Measurements from ENCODE around the gene BCAS4.

Gene BCAS4

DNA sequence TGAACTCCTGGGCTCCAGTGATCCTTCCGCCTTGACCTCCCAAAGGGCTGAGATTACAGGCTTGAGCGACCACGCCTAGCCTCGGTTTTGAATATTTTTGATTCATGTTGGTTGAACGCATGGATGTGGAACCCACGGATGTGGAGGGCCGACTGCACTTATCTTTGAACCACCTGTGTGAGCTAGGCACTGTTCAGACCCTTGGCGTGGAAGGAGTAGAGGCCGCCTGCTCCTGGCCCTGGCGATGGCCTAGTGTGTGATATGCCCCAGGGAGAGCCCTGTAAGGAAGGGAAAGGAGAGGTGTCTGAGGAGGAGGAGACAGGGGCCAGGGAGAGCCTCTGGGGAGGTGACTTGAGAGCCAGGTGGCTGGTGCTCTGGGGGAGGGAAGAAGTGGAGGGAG is 64.3 kb downstream of the BCAS4 start:
- Histone ChIP-seq H3K4me3 (ENCODE audit: low read length) (no peak overlapping the region), H3K36me3 (replicated peaks; ENCODE audit: low read depth, low read length) (no peaks in the 10 kb centered on the region), H4K20me1 (ENCODE audit: insufficient read depth, low read length) (no peaks in the 10 kb centered on the region), H3K27ac (ENCODE audit: low read length) (no peak overlapping the region), H2AFZ (ENCODE audit: low read depth, low read length) (no peak overlapping the region), H3K9ac (ENCODE audit: low read length) (no peak overlapping the region), H3K4me2 (ENCODE audit: low read length) (no peak overlapping the region), H3K4me1 (ENCODE audit: low read length) (no peaks in the 10 kb centered on the region), H3K79me2 (ENCODE audit: low read length) (no peaks in the 10 kb centered on the region), H3K27me3 (ENCODE audit: low read depth, low read length) (no peaks in the 10 kb centered on the region), H3K9me3 (ENCODE audit: insufficient read depth, low read length) (no peaks in the 10 kb centered on the region)
- TF ChIP-seq CTCF (IDR thresholded peaks at IDR 0.05; ENCODE audit: low read depth, low read length) (no peak), EZH2phosphoT487 (IDR thresholded peaks at IDR 0.05; ENCODE audit: low read depth) (no peak)

DNA sequence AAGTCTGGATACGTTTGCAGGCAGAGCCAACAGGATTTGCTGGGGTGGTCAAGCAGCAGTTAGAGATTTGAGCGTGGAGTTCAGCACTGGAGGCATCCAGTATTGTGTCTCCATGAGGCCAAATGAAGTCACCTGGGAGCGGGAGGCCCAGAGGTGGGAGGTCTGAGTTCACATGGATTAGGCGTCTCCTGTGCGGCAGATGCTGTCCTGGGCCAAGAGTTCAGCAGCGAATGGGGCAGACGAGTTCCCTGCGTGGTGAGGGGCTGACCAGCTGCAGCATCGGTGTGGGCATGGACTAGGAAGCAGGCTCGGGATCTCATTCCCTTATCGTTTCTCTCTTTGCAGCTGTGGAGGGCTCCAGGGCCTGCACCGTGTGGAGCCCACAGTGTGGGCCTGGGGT is 66.2 kb downstream of the BCAS4 start:
- Histone ChIP-seq H3K4me2 (ENCODE audit: low read length) (no peak overlapping the region), H4K20me1 (ENCODE audit: insufficient read depth, low read length) (no peaks in the 10 kb centered on the region), H2AFZ (ENCODE audit: low read depth, low read length) (no peak overlapping the region), H3K79me2 (ENCODE audit: low read length) (no peaks in the 10 kb centered on the region), H3K4me3 (ENCODE audit: low read length) (no peak overlapping the region), H3K36me3 (replicated peaks; ENCODE audit: low read depth, low read length) (no peaks in the 10 kb centered on the region), H3K9me3 (ENCODE audit: insufficient read depth, low read length) (no peaks in the 10 kb centered on the region), H3K4me1 (ENCODE audit: low read length) (no peaks in the 10 kb centered on the region), H3K27ac (ENCODE audit: low read length) (no peak overlapping the region), H3K27me3 (ENCODE audit: low read depth, low read length) (no peaks in the 10 kb centered on the region), H3K9ac (ENCODE audit: low read length) (no peak overlapping the region)
- TF ChIP-seq EZH2phosphoT487 (IDR thresholded peaks at IDR 0.05; ENCODE audit: low read depth) = no peak
- TF ChIP-seq CTCF (IDR thresholded peaks at IDR 0.05; ENCODE audit: low read depth, low read length) = no peak

- H3K9me3 ChIP-seq (ENCODE audit: insufficient read depth, low read length) = no peaks in the 10 kb centered on the region
- H3K27ac ChIP-seq (ENCODE audit: low read length) = no peak overlapping the region
- TF ChIP-seq EZH2phosphoT487 (IDR thresholded peaks at IDR 0.05; ENCODE audit: low read depth) (no peak), CTCF (IDR thresholded peaks at IDR 0.05; ENCODE audit: low read depth, low read length) (no peak)
- no peak overlapping the region for H3K9ac ChIP-seq (ENCODE audit: low read length)
- H2AFZ ChIP-seq (ENCODE audit: low read depth, low read length) = no peak overlapping the region
- no peaks in the 10 kb centered on the region for H4K20me1 ChIP-seq (ENCODE audit: insufficient read depth, low read length)
- H3K4me2 ChIP-seq (ENCODE audit: low read length) = no peak overlapping the region
- H3K79me2 ChIP-seq (ENCODE audit: low read length) = no peaks in the 10 kb centered on the region
- no peak overlapping the region for H3K4me3 ChIP-seq (ENCODE audit: low read length)
- no peaks in the 10 kb centered on the region for H3K36me3 ChIP-seq (replicated peaks; ENCODE audit: low read depth, low read length)
- H3K27me3 ChIP-seq (ENCODE audit: low read depth, low read length) = no peaks in the 10 kb centered on the region
- H3K4me1 ChIP-seq (ENCODE audit: low read length) = no peaks in the 10 kb centered on the region
Measured at GRCh38 chr20:50862546-50862945, 67.7 kb downstream of the BCAS4 start.

- Histone ChIP-seq H3K9ac (ENCODE audit: low read length) (no peak overlapping the region), H3K27me3 (ENCODE audit: low read depth, low read length) (no peaks in the 10 kb centered on the region), H3K9me3 (ENCODE audit: insufficient read depth, low read length) (no peaks in the 10 kb centered on the region), H3K36me3 (replicated peaks; ENCODE audit: low read depth, low read length) (no peaks in the 10 kb centered on the region), H2AFZ (ENCODE audit: low read depth, low read length) (no peak overlapping the region), H3K4me3 (ENCODE audit: low read length) (no peak overlapping the region), H3K4me2 (ENCODE audit: low read length) (no peak overlapping the region), H3K79me2 (ENCODE audit: low read length) (no peaks in the 10 kb centered on the region), H3K4me1 (ENCODE audit: low read length) (no peaks in the 10 kb centered on the region), H4K20me1 (ENCODE audit: insufficient read depth, low read length) (no peaks in the 10 kb centered on the region), H3K27ac (ENCODE audit: low read length) (no peak overlapping the region)
- TF ChIP-seq EZH2phosphoT487 (IDR thresholded peaks at IDR 0.05; ENCODE audit: low read depth) (no peak), CTCF (IDR thresholded peaks at IDR 0.05; ENCODE audit: low read depth, low read length) (no peak)
Measured at GRCh38 chr20:50865114-50865513, 70.3 kb downstream of the BCAS4 start.

Data from OCI-LY3 (cell line).